Measurements from ENCODE around the gene NSFL1C. TPM values are rescaled to one million over a fixed set of nuclear protein-coding genes. Genes with fewer than 3 reads are reported as not detected.
"Not testable (repeated sequence)": the region's sequence is repeated elsewhere in the genome, so short reads cannot be mapped to it uniquely, and the experiment has no call there.

Gene NSFL1C
- total and polyA plus RNA-seq, 2 experiments from 2014 or later: 22.2 to 84.2 TPM

GRCh38 chr20:1500496-1500895 lies 33.8 kb upstream of the NSFL1C start:
- no peaks in the 10 kb centered on the region for H3K9me2 ChIP-seq (ENCODE audit: insufficient read depth)
- no peak overlapping the region for H3K9ac ChIP-seq
- H3K4me3 ChIP-seq: no peak overlapping the region
- no peak overlapping the region for H3K27ac ChIP-seq
- TF ChIP-seq EZH2 (IDR thresholded peaks at IDR 0.05; ENCODE audit: insufficient read depth, poor library complexity, severe bottlenecking) (no peak), EZH2phosphoT487 (IDR thresholded peaks at IDR 0.05; ENCODE audit: insufficient read depth, low read depth) (no peak)
- 52 to 56% methylated on average over 3 of the region's 3 CpGs for WGBS, 2 experiments (ENCODE audit: low coverage in 1 of 2, low lambda C conversion rate in 2 of 2, missing lambda C conversion rate in 2 of 2)
- H2AFZ ChIP-seq: no peak overlapping the region
- H3K79me2 ChIP-seq (ENCODE audit: insufficient read depth): no peaks in the 10 kb centered on the region
- no peaks in the 10 kb centered on the region for H4K20me1 ChIP-seq (ENCODE audit: insufficient read depth)
- no peaks in the 10 kb centered on the region for H3K36me3 ChIP-seq (ENCODE audit: low read depth)
- peaks cover 7% of the 10 kb centered on the region for H3K4me1 ChIP-seq (ENCODE audit: insufficient read depth)
- H3F3A ChIP-seq (ENCODE audit: insufficient read depth): 0 out of 2 replicates have a peak, but pooled peaks cover 7% of the 10 kb centered on the region
- in situ Hi-C loops (cut with MboI): no loop called here
- no peak for DNase-seq
- H3K27me3 ChIP-seq (replicated peaks; ENCODE audit: insufficient read depth): peaks cover 28% of the 10 kb centered on the region
- H3K9me3 ChIP-seq (ENCODE audit: low read depth): no peaks in the 10 kb centered on the region
- no peak overlapping the region for H3K4me2 ChIP-seq (ENCODE audit: unreplicated experiment)

- Histone ChIP-seq H4K20me1 (ENCODE audit: insufficient read depth) (no peaks in the 10 kb centered on the region), H3K27ac (no peak overlapping the region), H3K4me2 (ENCODE audit: unreplicated experiment) (no peak overlapping the region), H3K9ac (no peak overlapping the region), H3K79me2 (ENCODE audit: insufficient read depth) (no peaks in the 10 kb centered on the region), H3K9me2 (ENCODE audit: insufficient read depth) (no peaks in the 10 kb centered on the region), H3K36me3 (ENCODE audit: low read depth) (no peaks in the 10 kb centered on the region), H3K9me3 (ENCODE audit: low read depth) (no peaks in the 10 kb centered on the region), H3K4me1 (ENCODE audit: insufficient read depth) (no peaks in the 10 kb centered on the region), H3K4me3 (no peak overlapping the region), H2AFZ (no peak overlapping the region), H3F3A (ENCODE audit: insufficient read depth) (no peaks in the 10 kb centered on the region), H3K27me3 (replicated peaks; ENCODE audit: insufficient read depth) (peaks cover 35% of the 10 kb centered on the region)
- DNase-seq: no peak
- no peak for TF ChIP-seq EZH2phosphoT487 (IDR thresholded peaks at IDR 0.05; ENCODE audit: insufficient read depth, low read depth)
- TF ChIP-seq EZH2 (IDR thresholded peaks at IDR 0.05; ENCODE audit: insufficient read depth, poor library complexity, severe bottlenecking): no peak
- WGBS, 2 experiments (ENCODE audit: low coverage in 1 of 2, low lambda C conversion rate in 2 of 2, missing lambda C conversion rate in 2 of 2): 53 to 56% methylated on average over 8 of the region's 8 CpGs
- in situ Hi-C loops (cut with MboI): no loop called here
These were observed 33.1 kb upstream of the NSFL1C start for GRCh38 chr20:1499528-1500420.

- H3K9me3 ChIP-seq (ENCODE audit: low read depth); H4K20me1 ChIP-seq (ENCODE audit: insufficient read depth); H3K27ac ChIP-seq; H3K4me3 ChIP-seq; H3K4me2 ChIP-seq (ENCODE audit: unreplicated experiment); H3F3A ChIP-seq (ENCODE audit: insufficient read depth); H3K36me3 ChIP-seq (ENCODE audit: low read depth); H3K9me2 ChIP-seq (ENCODE audit: insufficient read depth); H3K79me2 ChIP-seq (ENCODE audit: insufficient read depth); H3K4me1 ChIP-seq (ENCODE audit: insufficient read depth); H3K9ac ChIP-seq; in situ Hi-C loops (cut with MboI); H2AFZ ChIP-seq: not testable (repeated sequence)
- peaks cover 56% of the 10 kb centered on the region for H3K27me3 ChIP-seq (replicated peaks; ENCODE audit: insufficient read depth)
- DNase-seq: peak; percentile 32
- 82 to 84% methylated on average over 5 of the region's 5 CpGs for whole genome bisulfite sequencing, 2 experiments (ENCODE audit: low coverage in 1 of 2, low lambda C conversion rate in 2 of 2, missing lambda C conversion rate in 2 of 2)
These were observed 30.7 kb upstream of the NSFL1C start for GRCh38 chr20:1497371-1497770.

GRCh38 chr20:1496930-1497329 lies 30.3 kb upstream of the NSFL1C start:
- Histone ChIP-seq H4K20me1 (ENCODE audit: insufficient read depth) (no peaks in the 10 kb centered on the region), H3K27ac (no peak overlapping the region), H3K4me3 (no peak overlapping the region), H2AFZ (no peak overlapping the region), H3K36me3 (ENCODE audit: low read depth) (no peaks in the 10 kb centered on the region), H3F3A (ENCODE audit: insufficient read depth) (no peaks in the 10 kb centered on the region), H3K4me1 (ENCODE audit: insufficient read depth) (no peaks in the 10 kb centered on the region), H3K9ac (no peak overlapping the region), H3K4me2 (ENCODE audit: unreplicated experiment) (no peak overlapping the region), H3K27me3 (replicated peaks; ENCODE audit: insufficient read depth) (peaks cover 56% of the 10 kb centered on the region), H3K9me3 (ENCODE audit: low read depth) (no peaks in the 10 kb centered on the region), H3K79me2 (ENCODE audit: insufficient read depth) (no peaks in the 10 kb centered on the region), H3K9me2 (ENCODE audit: insufficient read depth) (no peaks in the 10 kb centered on the region)
- in situ Hi-C loops (cut with MboI): no loop called here
- TF ChIP-seq EZH2 (IDR thresholded peaks at IDR 0.05; ENCODE audit: insufficient read depth, poor library complexity, severe bottlenecking) (no peak), EZH2phosphoT487 (IDR thresholded peaks at IDR 0.05; ENCODE audit: insufficient read depth, low read depth) (no peak)
- WGBS, 2 experiments (ENCODE audit: low coverage in 1 of 2, low lambda C conversion rate in 2 of 2, missing lambda C conversion rate in 2 of 2): 82 to 88% methylated on average over 3 of the region's 3 CpGs
- DNase-seq: no peak

All from GM23248 (cell line).